LNCaP clone FGC (cell line): ENCODE data around the gene ZNF780A.
A peak's percentile ranks its signal among the peaks of the same experiment; 100 is the strongest.

Experiments used
- DNase-seq: peaks from one replicate; pipeline ENCODE4 v3.0.0-alpha.2; 2011; ENCODE audit warnings: low read depth
- H3K4me3 ChIP-seq: 2 replicates; pipeline ENCODE4 v1.5.1; 2011; ENCODE audit warnings: mild to moderate bottlenecking, low read depth, low read length, control low read depth
- TF ChIP-seq, protein P1 (sequence below): IDR thresholded peaks from 2 replicates; pipeline ENCODE4 v1.5.1; 2012; ENCODE audit warnings: mild to moderate bottlenecking; ENCODE audit not compliant: control insufficient read depth, insufficient read depth; ENCODE audit errors: extremely low read depth

Gene ZNF780A

DNA sequence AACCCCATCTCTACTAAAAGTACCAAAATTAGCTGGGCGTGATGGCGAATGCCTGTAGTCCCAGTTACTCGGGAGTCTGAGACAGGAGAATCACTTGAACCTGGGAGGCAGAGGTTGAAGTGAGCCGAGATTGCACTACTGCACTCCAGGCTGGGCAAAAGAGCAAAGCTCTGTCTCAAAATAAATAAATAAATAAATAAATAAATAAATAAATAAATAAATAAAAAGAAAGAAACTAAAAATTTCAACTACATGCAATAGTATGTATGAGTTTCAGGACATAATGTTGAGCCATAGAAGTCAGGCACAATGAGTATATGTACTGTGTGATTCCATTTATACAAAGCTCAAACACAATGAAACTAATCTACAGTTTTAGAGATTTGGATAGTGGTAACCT lies 12.9 kb upstream of the ZNF780A start:
- no peak for DNase-seq
- H3K4me3 ChIP-seq, result no peak overlapping the region
- TF ChIP-seq, protein P1, sequence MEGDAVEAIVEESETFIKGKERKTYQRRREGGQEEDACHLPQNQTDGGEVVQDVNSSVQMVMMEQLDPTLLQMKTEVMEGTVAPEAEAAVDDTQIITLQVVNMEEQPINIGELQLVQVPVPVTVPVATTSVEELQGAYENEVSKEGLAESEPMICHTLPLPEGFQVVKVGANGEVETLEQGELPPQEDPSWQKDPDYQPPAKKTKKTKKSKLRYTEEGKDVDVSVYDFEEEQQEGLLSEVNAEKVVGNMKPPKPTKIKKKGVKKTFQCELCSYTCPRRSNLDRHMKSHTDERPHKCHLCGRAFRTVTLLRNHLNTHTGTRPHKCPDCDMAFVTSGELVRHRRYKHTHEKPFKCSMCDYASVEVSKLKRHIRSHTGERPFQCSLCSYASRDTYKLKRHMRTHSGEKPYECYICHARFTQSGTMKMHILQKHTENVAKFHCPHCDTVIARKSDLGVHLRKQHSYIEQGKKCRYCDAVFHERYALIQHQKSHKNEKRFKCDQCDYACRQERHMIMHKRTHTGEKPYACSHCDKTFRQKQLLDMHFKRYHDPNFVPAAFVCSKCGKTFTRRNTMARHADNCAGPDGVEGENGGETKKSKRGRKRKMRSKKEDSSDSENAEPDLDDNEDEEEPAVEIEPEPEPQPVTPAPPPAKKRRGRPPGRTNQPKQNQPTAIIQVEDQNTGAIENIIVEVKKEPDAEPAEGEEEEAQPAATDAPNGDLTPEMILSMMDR, result no peak

DNA sequence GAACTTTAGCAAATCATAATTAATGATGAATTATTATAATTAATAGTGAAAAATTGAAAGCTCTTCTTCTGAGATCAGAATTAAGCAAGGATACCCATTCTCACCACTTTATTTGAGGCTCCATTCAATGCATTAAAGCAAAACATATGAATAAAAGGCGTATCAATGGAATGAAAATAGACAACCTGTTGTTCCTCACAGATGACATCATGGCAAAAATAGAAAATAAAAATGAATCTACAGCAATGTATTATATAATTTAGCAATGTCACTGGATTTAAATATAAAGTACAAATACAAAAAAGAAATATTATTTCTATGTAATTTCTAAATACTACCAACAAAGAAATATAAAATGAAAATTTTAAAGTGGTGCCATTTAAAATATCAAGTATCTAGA lies 11.1 kb upstream of the ZNF780A start:
- TF ChIP-seq, protein P1, result no peak
- no peak for DNase-seq
- no peak overlapping the region for H3K4me3 ChIP-seq

DNA sequence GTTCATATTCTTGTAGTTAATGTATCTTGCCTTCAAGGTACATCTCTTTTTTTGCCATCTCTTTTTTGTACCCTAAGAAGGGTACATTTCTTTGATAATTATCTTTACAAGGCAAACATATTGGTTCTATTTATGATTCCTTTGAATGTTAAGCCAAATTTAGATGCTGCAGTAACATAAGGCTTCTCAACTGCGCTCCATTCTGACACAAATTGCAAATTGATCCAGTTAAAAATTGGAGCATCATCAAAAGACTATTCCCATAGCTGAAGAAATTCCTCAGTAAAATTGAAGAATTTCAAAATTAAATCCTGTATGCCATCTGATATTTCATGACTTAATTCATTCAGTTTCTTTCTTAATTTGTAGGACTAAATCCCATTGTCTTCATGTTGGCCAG lies 2.7 kb upstream of the ZNF780A start:
- TF ChIP-seq, protein P1, result no peak
- no peak for DNase-seq
- H3K4me3 ChIP-seq, result no peak overlapping the region

DNA sequence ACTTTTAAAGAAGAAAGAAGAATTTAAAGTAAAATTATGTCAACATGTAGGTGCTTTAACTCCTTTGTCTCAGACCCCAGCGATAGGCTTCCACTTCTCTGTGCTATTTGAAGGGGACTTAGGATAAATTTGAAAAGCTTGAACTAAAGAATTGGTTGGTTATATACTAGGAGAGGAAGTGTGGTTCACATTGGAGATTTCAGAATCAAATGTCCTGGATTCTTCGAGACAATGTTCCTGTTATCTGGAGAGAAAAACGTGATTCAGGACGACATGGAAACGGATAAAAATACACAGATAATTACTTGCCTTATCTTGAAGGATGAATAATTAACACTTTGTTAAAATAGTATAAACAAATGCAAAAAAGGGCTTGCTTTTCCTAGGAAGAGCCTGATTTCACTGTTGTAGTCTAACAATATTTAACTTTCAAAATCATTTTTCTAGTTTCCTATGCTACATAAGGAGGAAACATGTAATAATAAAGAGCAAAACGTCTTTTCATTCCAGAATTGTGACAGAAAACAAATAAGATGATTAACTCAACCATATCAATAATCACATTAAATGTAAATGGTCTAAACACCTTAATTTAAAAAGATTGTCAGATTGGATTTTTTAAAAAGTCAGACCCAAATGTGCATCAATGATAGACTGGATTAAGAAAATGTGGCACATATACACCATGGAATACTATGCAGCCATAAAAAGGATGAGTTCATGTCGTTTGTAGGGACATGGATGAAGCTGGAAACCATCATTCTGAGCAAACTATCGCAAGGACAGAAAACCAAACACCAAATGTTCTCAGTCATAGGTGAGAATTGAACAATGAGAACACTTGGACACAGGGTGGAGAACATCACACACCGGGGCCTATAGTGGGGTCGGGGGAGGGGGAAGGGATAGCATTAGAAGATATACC lies 724 bp upstream of the ZNF780A start:
- peak overlapping the region; percentile 93 for H3K4me3 ChIP-seq
- no peak for DNase-seq
- TF ChIP-seq, protein P1, result no peak

DNA sequence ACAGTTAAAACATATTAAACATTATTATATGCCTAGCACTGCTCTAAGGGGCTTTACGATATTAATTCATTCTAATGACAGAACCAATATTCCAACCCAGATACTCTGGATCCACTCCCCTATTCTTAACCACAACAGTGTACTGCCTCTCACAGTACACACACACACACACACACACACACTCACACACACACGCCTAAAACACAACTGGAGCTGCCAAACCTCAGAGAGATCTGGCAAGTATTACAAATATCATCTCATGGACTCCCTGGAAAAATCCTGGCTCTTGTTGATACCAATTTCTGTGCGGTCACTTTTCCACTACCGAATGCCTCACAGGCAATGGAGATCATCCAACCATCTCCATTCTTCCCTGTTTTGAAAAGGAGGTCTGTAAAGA lies 1.3 kb downstream of the ZNF780A start:
- no peak for DNase-seq
- H3K4me3 ChIP-seq, result peak overlapping the region; percentile 93
- TF ChIP-seq, protein P1, result no peak

DNA sequence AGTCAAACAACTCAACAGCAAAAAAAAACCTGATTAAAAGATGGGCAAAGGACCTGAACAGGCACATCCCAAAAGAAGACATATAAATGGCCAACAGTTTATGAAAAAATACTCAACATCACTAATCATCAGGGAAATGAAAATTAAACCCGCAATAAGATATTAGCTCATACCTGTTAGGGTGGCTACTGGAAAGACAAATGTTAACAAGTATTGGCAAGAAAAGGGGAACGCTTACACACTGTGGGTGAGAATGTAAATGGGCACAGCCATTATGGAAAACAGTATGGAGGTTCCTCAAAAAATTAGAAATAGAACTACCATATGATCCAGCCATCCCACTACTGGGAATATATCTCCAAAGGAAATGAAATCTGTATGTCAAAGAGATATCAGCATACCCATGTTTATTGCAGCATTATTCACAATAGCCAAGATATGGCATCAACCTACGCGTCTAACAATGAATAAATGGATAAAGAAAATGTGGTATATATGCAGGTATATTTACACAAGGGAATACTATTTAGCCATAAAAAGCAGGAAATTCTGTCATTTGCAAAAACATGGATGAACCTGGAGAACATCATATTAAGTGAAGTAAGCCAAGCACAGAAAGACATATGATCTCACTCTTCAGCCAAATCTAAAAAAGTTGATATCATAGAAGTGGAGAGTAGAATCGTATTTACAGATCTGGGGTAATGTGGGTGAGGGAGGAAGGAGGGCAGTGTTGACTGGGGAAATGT lies 2.3 kb downstream of the ZNF780A start:
- TF ChIP-seq, protein P1, result no peak
- H3K4me3 ChIP-seq, result no peak overlapping the region
- no peak for DNase-seq

DNA sequence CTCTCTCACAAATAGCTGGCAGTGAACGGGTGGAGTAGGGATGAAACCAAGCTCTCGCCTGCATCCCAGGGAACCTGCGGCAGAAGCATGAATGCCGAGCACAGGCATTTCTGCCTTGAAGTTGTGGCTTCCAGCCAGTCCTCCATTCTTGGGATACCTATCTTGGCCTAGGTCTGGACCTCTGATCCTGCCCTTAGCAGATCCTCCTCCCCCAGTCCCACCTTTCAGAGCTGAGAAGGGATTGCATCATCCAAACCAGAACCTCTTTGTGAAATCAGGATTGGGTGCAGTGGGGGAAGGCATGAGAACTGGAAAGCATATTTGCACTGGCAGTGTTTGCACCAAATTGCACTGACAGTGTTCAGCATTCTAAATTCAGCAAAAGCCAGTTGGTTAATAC lies 5.8 kb downstream of the ZNF780A start:
- no peak overlapping the region for H3K4me3 ChIP-seq
- TF ChIP-seq, protein P1, result no peak
- no peak for DNase-seq
